Activated CD4-positive, alpha-beta T cell treated with anti-CD3 and anti-CD28 coated beads for 48 hours (primary cell): ENCODE measurements around the gene KCNK6.

Source experiments
- DNase-seq: peaks from one replicate; pipeline ENCODE4 v3.0.0-alpha.2; 2020

Gene KCNK6

GRCh38 chr19:38319421-38320258 is at the start of gene KCNK6:
Gene KCNK6, plus strand, starts transcription at chr19:38319845. Its CDS starts 106 bp downstream, at chr19:38319951.
- DNase-seq, result peak; percentile 56

- DNase-seq, result no peak
Observed at GRCh38 chr19:38270587-38271167, 49.0 kb upstream of the KCNK6 start.

- DNase-seq, result no peak
Observed at GRCh38 chr19:38273499-38273898, 46.1 kb upstream of the KCNK6 start.

GRCh38 chr19:38274739-38275138 is 44.9 kb upstream of the KCNK6 start:
- DNase-seq, result no peak

GRCh38 chr19:38276942-38277517 is 42.6 kb upstream of the KCNK6 start:
- no peak for DNase-seq

GRCh38 chr19:38277549-38277948 is 42.1 kb upstream of the KCNK6 start:
- no peak for DNase-seq

GRCh38 chr19:38277969-38278680 is 41.5 kb upstream of the KCNK6 start:
- DNase-seq, result no peak

- DNase-seq, result no peak
Observed at GRCh38 chr19:38278751-38279150, 40.9 kb upstream of the KCNK6 start.

- DNase-seq, result no peak
Observed at GRCh38 chr19:38280030-38280921, 39.4 kb upstream of the KCNK6 start.

GRCh38 chr19:38281811-38282566 is 37.7 kb upstream of the KCNK6 start:
- no peak for DNase-seq

- DNase-seq, result no peak
Observed at GRCh38 chr19:38283271-38283670, 36.4 kb upstream of the KCNK6 start.

GRCh38 chr19:38284422-38284821 is 35.2 kb upstream of the KCNK6 start:
- DNase-seq, result no peak

- DNase-seq, result no peak
Observed at GRCh38 chr19:38285567-38285966, 34.1 kb upstream of the KCNK6 start.

- DNase-seq, result no peak
Observed at GRCh38 chr19:38287604-38288003, 32.0 kb upstream of the KCNK6 start.

GRCh38 chr19:38288123-38288855 is 31.4 kb upstream of the KCNK6 start:
- no peak for DNase-seq

- no peak for DNase-seq
Observed at GRCh38 chr19:38289955-38290354, 29.7 kb upstream of the KCNK6 start.

- no peak for DNase-seq
Observed at GRCh38 chr19:38290631-38291147, 29.0 kb upstream of the KCNK6 start.

GRCh38 chr19:38291855-38292254 is 27.8 kb upstream of the KCNK6 start:
- no peak for DNase-seq

- DNase-seq, result no peak
Observed at GRCh38 chr19:38293281-38293680, 26.4 kb upstream of the KCNK6 start.

GRCh38 chr19:38294090-38294489 is 25.6 kb upstream of the KCNK6 start:
- no peak for DNase-seq
